Measurements from ENCODE around the gene USP6. TPM values are rescaled to one million over a fixed set of nuclear protein-coding genes. Genes with fewer than 3 reads are reported as not detected.
"Not testable (repeated sequence)": the region's sequence is repeated elsewhere in the genome, so short reads cannot be mapped to it uniquely, and the experiment has no call there.

The USP6 gene
- total and polyA plus RNA-seq, 10 of the 15 experiments (the other 5 are each of a cell fraction or from before 2014, with no cell fraction given): under 0.01 to 0.39 (median 0.10) TPM; not detected in 2

DNA sequence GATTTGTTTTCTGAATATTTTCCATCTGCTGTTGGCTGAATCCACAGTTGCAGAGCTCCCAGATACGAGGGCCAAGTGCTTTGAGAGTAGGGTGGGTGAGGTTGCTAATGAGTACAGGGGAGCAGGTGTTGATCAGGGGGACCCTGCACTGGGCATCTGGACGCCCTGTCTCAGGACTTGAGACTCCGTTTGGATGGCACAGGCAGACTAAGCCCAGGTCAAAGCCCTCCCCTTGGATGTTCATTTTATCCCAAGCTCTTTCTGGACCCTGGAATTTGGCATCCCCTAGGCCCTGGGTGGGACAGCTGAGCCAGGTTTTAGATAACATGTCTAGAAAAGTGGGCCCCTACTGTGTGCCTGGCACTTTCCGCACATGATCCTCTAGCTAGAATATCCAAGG, 12.1 kb downstream of the USP6 start:
- ChIA-PET RAD21 (ENCODE audit: unreplicated experiment) (no interaction called here), SMC1A (ENCODE audit: uncharacterized antibody, unreplicated experiment) (no interaction called here), CTCF (no interaction called here), POLR2A (interaction anchor here (0.6 kb wide), 1 partner anchor 204 kb away, joined by 3 read pairs; no protein-coding TSS in a partner anchor)
- FAIRE-seq (no peak), ATAC-seq (no peak), DNase-seq (ENCODE audit: low read depth, low spot score) (no peak)
- intact Hi-C loops (cut with micrococcal nuclease; ENCODE audit: unreplicated experiment) (no loop called here), in situ Hi-C loops (cut with MboI) (no loop called here)
- TF ChIP-seq, protein P1, sequence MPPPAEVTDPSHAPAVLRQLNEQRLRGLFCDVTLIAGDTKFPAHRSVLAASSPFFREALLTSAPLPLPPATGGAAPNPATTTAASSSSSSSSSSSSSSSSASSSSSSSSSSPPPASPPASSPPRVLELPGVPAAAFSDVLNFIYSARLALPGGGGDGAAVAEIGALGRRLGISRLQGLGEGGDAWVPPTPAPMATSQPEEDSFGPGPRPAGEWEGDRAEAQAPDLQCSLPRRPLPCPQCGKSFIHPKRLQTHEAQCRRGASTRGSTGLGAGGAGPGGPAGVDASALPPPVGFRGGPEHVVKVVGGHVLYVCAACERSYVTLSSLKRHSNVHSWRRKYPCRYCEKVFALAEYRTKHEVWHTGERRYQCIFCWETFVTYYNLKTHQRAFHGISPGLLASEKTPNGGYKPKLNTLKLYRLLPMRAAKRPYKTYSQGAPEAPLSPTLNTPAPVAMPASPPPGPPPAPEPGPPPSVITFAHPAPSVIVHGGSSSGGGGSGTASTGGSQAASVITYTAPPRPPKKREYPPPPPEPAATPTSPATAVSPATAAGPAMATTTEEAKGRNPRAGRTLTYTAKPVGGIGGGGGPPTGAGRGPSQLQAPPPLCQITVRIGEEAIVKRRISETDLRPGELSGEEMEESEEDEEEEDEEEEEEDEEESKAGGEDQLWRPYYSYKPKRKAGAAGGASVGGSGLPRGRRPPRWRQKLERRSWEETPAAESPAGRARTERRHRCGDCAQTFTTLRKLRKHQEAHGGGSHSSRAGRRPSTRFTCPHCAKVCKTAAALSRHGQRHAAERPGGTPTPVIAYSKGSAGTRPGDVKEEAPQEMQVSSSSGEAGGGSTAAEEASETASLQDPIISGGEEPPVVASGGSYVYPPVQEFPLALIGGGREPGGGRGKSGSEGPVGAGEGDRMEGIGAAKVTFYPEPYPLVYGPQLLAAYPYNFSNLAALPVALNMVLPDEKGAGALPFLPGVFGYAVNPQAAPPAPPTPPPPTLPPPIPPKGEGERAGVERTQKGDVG (CRISPR knock-in tag; IDR thresholded peaks at IDR 0.05): no peak
- TF ChIP-seq TARDBP (IDR thresholded peaks at IDR 0.05; ENCODE audit: borderline replicate concordance) (no peak), MEF2A (IDR thresholded peaks at IDR 0.05; ENCODE audit: insufficient read depth, low read depth, low read length) (no peak), NRF1 (conservative IDR thresholded peaks at IDR 0.05; ENCODE audit: low read depth, low read length) (no peak), SREBF1 (IDR thresholded peaks at IDR 0.05; ENCODE audit: low read length) (no peak), MAX (IDR thresholded peaks at IDR 0.05; ENCODE audit: low read depth, low read length) (no peak), GATAD2B (conservative IDR thresholded peaks at IDR 0.05; ENCODE audit: low read depth) (no peak), FOS (IDR thresholded peaks at IDR 0.05; ENCODE audit: borderline replicate concordance, extremely low read depth, insufficient read length) (no peak), SP1 (IDR thresholded peaks at IDR 0.05; ENCODE audit: low read depth, low read length) (no peak), TBL1XR1 (IDR thresholded peaks at IDR 0.05; ENCODE audit: low read depth, low read length) (no peak), SUZ12 (IDR thresholded peaks at IDR 0.05; ENCODE audit: unreplicated experiment) (no peak), MXI1 (IDR thresholded peaks at IDR 0.05; ENCODE audit: low read depth, low read length) (no peak), FOXM1 (IDR thresholded peaks at IDR 0.05; ENCODE audit: low read depth, low read length) (no peak)
- TF ChIP-seq, protein P2, sequence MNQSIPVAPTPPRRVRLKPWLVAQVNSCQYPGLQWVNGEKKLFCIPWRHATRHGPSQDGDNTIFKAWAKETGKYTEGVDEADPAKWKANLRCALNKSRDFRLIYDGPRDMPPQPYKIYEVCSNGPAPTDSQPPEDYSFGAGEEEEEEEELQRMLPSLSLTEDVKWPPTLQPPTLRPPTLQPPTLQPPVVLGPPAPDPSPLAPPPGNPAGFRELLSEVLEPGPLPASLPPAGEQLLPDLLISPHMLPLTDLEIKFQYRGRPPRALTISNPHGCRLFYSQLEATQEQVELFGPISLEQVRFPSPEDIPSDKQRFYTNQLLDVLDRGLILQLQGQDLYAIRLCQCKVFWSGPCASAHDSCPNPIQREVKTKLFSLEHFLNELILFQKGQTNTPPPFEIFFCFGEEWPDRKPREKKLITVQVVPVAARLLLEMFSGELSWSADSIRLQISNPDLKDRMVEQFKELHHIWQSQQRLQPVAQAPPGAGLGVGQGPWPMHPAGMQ (IDR thresholded peaks at IDR 0.05; ENCODE audit: borderline replicate concordance): no peak
- BruUV-seq (replicated peaks): no TSS peak
- H3K4me1 ChIP-seq (ENCODE audit: control insufficient read depth, insufficient read depth, low read length): no peaks in the 10 kb centered on the region
- H3K9ac ChIP-seq (ENCODE audit: control insufficient read depth, insufficient read depth, low read length): no peak overlapping the region
- no peak overlapping the region for H3K4me2 ChIP-seq (ENCODE audit: control insufficient read depth, insufficient read depth)
- H3K27ac ChIP-seq (ENCODE audit: control insufficient read depth, insufficient read depth): no peak overlapping the region
- no peak overlapping the region for H2AFZ ChIP-seq (ENCODE audit: control insufficient read depth, low read depth, low read length)
- no peaks in the 10 kb centered on the region for H3K9me3 ChIP-seq (replicated peaks; ENCODE audit: control insufficient read depth, insufficient read depth, low read length)
- no peaks in the 10 kb centered on the region for H3K36me3 ChIP-seq (ENCODE audit: control insufficient read depth in 2 of 2, insufficient read depth in 2 of 2, low read length in 1 of 2)
- H3K79me2 ChIP-seq (ENCODE audit: control insufficient read depth, insufficient read depth, low read length): no peaks in the 10 kb centered on the region
- no peaks in the 10 kb centered on the region for H4K20me1 ChIP-seq (ENCODE audit: control insufficient read depth, insufficient read depth)
- WGBS (ENCODE audit: insufficient coverage, insufficient replicate concordance, low lambda C conversion rate, missing lambda C conversion rate): 26% methylated on average over 4 of the region's 4 CpGs
- H3K27me3 ChIP-seq (replicated peaks in 1 of 2; ENCODE audit: control insufficient read depth in 2 of 2, insufficient read depth in 2 of 2, low read length in 1 of 2): no peaks in the 10 kb centered on the region; a peak in 1 of 4 replicates
- H3K4me3 ChIP-seq: no peak overlapping the region

- H3K27ac ChIP-seq (ENCODE audit: control insufficient read depth, insufficient read depth); H3K9me3 ChIP-seq (replicated peaks; ENCODE audit: control insufficient read depth, insufficient read depth, low read length); DNase-seq (ENCODE audit: low read depth, low spot score); H3K4me1 ChIP-seq (ENCODE audit: control insufficient read depth, insufficient read depth, low read length); H3K4me3 ChIP-seq; FAIRE-seq; H2AFZ ChIP-seq (ENCODE audit: control insufficient read depth, low read depth, low read length); H3K79me2 ChIP-seq (ENCODE audit: control insufficient read depth, insufficient read depth, low read length); in situ Hi-C loops (cut with MboI); CTCF ChIA-PET; H3K9ac ChIP-seq (ENCODE audit: control insufficient read depth, insufficient read depth, low read length); intact Hi-C loops (cut with micrococcal nuclease; ENCODE audit: unreplicated experiment); SMC1A ChIA-PET (ENCODE audit: uncharacterized antibody, unreplicated experiment); RAD21 ChIA-PET (ENCODE audit: unreplicated experiment); H3K4me2 ChIP-seq (ENCODE audit: control insufficient read depth, insufficient read depth); POLR2A ChIA-PET; ATAC-seq; H3K36me3 ChIP-seq (ENCODE audit: control insufficient read depth in 2 of 2, insufficient read depth in 2 of 2, low read length in 1 of 2); BruUV-seq (replicated peaks); H4K20me1 ChIP-seq (ENCODE audit: control insufficient read depth, insufficient read depth); H3K27me3 ChIP-seq (replicated peaks in 1 of 2; ENCODE audit: control insufficient read depth in 2 of 2, insufficient read depth in 2 of 2, low read length in 1 of 2): not testable (repeated sequence)
- WGBS (ENCODE audit: insufficient coverage, insufficient replicate concordance, low lambda C conversion rate, missing lambda C conversion rate): 26% methylated on average over 8 of the region's 8 CpGs
Observed at GRCh38 chr17:5128387-5128786, 12.6 kb downstream of the USP6 start.

Data from GM12878 (cell line).